Thyroid gland (tissue), 4 donors: Measurements from ENCODE around the gene SGPL1.

Experiments
- POLR2A ChIP-seq, 2 donors: fragments of 450-650 bp; IDR thresholded peaks; one replicate each; pipeline ENCODE4 v1.6.1; 2017; ENCODE audit warnings: antibody characterized with exemption in 2 of 2, mild to moderate bottlenecking in 2 of 2, moderate library complexity in 1 of 2
- TF ChIP-seq, protein P1 (sequence below), 6 experiments: fragments of 200-600 bp in 3 of 6; fragments of 450-650 bp in 3 of 6; sonication (generic) in 3 of 6; IDR thresholded peaks; one replicate each; pipeline ENCODE4 v1.5.1; 2016 to 2019; ENCODE audit warnings: antibody characterized with exemption in 6 of 6, mild to moderate bottlenecking in 2 of 6, inconsistent platforms in 1 of 6, moderate library complexity in 1 of 6

DNA sequence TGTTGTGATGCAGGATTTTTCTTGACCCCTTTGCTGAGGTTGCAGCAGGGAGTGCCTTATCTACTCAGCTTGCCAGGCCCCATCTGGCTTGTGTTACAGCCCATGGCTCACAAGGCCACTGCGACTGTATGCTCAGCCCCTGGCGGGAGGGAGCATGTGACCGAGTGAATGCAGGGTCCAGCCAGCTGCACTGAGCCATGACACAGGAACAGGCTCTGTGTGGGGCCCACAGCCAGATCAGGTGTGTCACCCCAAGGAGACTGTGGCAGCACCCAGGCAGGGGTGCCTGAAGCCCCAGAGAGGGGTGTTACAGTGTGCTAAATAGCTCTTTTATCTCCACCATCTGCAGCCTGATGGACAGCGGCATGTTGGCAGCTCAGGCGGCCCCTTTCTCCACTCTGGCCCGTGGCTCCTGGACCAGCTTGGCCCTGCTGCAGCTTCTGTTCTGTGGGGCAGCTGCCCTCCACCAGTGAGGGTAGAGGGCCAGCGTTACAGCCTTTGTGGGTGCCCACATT, 75.2 kb downstream of the SGPL1 start:
- TF ChIP-seq, protein P1, sequence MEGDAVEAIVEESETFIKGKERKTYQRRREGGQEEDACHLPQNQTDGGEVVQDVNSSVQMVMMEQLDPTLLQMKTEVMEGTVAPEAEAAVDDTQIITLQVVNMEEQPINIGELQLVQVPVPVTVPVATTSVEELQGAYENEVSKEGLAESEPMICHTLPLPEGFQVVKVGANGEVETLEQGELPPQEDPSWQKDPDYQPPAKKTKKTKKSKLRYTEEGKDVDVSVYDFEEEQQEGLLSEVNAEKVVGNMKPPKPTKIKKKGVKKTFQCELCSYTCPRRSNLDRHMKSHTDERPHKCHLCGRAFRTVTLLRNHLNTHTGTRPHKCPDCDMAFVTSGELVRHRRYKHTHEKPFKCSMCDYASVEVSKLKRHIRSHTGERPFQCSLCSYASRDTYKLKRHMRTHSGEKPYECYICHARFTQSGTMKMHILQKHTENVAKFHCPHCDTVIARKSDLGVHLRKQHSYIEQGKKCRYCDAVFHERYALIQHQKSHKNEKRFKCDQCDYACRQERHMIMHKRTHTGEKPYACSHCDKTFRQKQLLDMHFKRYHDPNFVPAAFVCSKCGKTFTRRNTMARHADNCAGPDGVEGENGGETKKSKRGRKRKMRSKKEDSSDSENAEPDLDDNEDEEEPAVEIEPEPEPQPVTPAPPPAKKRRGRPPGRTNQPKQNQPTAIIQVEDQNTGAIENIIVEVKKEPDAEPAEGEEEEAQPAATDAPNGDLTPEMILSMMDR (IDR thresholded peaks at IDR 0.05), result no peak
- TF ChIP-seq POLR2A (IDR thresholded peaks at IDR 0.05), result no peak
